Mucosa of descending colon (tissue), 3 donors: ENCODE data around the gene SPRN. TPM values are rescaled to one million over a fixed set of nuclear protein-coding genes. Genes with fewer than 3 reads are reported as not detected.
"Not testable (repeated sequence)": the region's sequence is repeated elsewhere in the genome, so short reads cannot be mapped to it uniquely, and the experiment has no call there.

ENCODE experiments used
- ATAC-seq: fragments of 200-7000 bp; cut with Tn5 transposase; one replicate; pipeline ENCODE4 v1.9.1; 2020; ENCODE audit warnings: mild to moderate bottlenecking, moderate library complexity
- DNase-seq, 3 donors: peaks; one replicate each; pipeline ENCODE4 v3.0.0-alpha.2; 2020
- H3K36me3 ChIP-seq: fragments of 200-600 bp; one replicate; pipeline ENCODE4 v1.8.0; 2021; ENCODE audit warnings: low read depth, mild to moderate bottlenecking
- H3K4me1 ChIP-seq: fragments of 200-600 bp; one replicate; pipeline ENCODE4 v1.8.0; 2021; ENCODE audit warnings: low read depth, mild to moderate bottlenecking
- H3K4me3 ChIP-seq: fragments of 200-600 bp; one replicate; pipeline ENCODE4 v1.8.0; 2021; ENCODE audit warnings: mild to moderate bottlenecking
- H3K9me3 ChIP-seq: fragments of 200-600 bp; one replicate; pipeline ENCODE4 v1.8.0; 2021; ENCODE audit warnings: mild to moderate bottlenecking
- intact Hi-C, 2 donors: fragments of 100-400 bp; cut with DNase I in 1 of 2; cut with micrococcal nuclease in 1 of 2; formaldehyde crosslinking; loops; one replicate each; pipeline versions ENCODE4 v1.11.0 to v1.11.1; 2022; cut with DNase I, micrococcal nuclease
- total RNA-seq, 3 donors: library from RNA; stranded (reverse); fragmentation: NEBNext Ultra II Directional in 2 of 3; extraction: Animal tissue kit (Norgen Biotek cat#: 25700) in 2 of 3; gene quantifications; one replicate each; pipeline versions ENCODE4 v1.2.1 to v1.2.4, GENCODE V29; 2021 to 2023
- TF ChIP-seq, protein P1 (sequence below): fragments of 200-600 bp; IDR thresholded peaks from one replicate; pipeline ENCODE4 v1.8.0; 2022; ENCODE audit warnings: antibody characterized with exemption, mild to moderate bottlenecking
- donor health status: DM: no; HTN: no; CAD: no; lungs with moderate emphysema.
- donor health status: DM: no; HTN: no; CAD: no.
- donor health status: DM: no; HTN: yes; CAD: no.

SPRN gene
- total RNA-seq, 3 donors from 2014 or later: 0.25 TPM; not detected in 2

DNA sequence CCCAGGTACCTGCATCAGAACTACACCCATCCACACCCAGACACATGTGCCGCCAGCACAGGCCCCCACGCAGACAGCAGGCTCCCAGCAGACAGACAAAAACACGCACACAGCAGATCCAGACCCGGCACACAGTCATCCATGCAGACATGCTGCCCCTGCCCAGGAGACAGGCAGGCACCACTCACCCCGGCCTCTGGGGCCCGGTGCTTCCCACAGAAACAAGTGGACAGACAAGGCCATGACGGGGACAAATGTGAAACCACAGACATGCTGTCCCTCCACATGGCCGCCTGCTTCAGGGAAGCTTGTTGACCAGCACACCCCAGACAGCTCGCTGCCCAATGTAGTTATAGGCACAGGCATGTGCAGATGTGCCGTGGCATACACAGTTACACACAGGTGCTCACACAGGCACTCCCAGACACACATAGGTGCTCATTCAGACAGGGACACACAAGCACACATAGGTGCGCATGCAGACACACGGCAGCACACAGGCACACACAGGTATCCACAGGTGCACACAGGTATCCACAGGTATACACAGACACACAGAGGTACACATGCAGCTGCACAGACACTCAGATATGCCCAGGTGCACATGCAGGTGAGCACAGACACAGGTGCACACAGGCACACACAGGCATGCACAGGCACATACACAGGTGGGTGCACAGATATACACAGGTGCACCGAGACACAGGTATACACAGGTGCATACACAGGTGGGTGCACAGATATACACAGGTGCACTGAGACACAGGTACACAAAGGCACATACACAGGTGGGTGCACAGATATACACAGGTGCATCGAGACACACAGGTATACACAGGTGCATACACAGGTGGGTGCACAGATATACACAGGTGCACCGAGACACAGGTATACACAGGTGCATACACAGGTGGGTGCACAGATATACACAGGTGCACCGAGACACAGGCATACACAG lies 18.8 kb upstream of the SPRN start:
- TF ChIP-seq, protein P1, sequence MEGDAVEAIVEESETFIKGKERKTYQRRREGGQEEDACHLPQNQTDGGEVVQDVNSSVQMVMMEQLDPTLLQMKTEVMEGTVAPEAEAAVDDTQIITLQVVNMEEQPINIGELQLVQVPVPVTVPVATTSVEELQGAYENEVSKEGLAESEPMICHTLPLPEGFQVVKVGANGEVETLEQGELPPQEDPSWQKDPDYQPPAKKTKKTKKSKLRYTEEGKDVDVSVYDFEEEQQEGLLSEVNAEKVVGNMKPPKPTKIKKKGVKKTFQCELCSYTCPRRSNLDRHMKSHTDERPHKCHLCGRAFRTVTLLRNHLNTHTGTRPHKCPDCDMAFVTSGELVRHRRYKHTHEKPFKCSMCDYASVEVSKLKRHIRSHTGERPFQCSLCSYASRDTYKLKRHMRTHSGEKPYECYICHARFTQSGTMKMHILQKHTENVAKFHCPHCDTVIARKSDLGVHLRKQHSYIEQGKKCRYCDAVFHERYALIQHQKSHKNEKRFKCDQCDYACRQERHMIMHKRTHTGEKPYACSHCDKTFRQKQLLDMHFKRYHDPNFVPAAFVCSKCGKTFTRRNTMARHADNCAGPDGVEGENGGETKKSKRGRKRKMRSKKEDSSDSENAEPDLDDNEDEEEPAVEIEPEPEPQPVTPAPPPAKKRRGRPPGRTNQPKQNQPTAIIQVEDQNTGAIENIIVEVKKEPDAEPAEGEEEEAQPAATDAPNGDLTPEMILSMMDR: no peak
- Histone ChIP-seq H3K36me3 (no peaks in the 10 kb centered on the region), H3K4me3 (no peak overlapping the region), H3K4me1 (no peaks in the 10 kb centered on the region), H3K9me3 (peaks cover 21% of the 10 kb centered on the region)
- DNase-seq (no peak), ATAC-seq (no peak)
- intact Hi-C loops: no loop called here

DNA sequence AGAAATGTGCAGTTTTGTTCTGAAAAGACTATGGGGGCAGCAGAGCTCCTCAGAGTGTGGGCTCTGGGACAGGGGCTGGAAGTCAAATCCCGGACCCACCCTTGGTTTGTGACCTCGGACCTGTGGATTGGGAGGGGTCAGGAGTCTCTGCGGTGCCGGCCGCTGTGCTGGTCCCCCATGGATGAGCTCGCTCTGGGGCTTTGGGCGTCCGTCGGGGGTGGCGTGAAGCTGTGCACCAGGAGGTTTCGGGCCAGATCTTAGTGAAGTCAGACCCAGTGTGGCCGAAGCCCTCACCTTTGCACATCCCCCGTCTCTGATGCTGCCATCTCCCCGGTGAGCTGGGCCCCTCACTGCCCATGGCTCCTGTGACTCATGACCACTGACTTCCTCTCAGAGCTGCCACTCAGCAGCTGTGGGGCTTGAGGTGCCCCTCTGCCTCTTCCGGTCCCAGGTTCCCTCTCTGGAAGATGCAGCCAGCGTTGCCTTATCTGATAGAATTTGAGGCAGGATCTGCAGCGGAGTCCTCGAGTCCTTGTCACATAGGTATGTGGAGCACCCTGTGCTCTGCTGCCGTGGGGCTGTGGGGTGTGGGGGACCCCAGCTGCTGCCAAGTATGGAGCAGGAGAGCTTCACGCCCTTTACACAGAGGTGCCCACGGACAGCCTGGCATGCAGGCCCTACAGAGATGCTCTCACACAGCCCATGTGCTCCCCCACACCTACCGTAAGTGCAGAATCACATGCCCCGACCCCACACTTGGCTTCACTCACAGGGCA lies 18.0 kb upstream of the SPRN start:
- no peaks in the 10 kb centered on the region for H3K4me1 ChIP-seq
- TF ChIP-seq, protein P1: no peak
- H3K36me3 ChIP-seq: no peaks in the 10 kb centered on the region
- intact Hi-C loops: no loop called here
- H3K4me3 ChIP-seq: no peak overlapping the region
- ATAC-seq (no peak), DNase-seq (no peak)
- H3K9me3 ChIP-seq: peaks cover 12% of the 10 kb centered on the region

DNA sequence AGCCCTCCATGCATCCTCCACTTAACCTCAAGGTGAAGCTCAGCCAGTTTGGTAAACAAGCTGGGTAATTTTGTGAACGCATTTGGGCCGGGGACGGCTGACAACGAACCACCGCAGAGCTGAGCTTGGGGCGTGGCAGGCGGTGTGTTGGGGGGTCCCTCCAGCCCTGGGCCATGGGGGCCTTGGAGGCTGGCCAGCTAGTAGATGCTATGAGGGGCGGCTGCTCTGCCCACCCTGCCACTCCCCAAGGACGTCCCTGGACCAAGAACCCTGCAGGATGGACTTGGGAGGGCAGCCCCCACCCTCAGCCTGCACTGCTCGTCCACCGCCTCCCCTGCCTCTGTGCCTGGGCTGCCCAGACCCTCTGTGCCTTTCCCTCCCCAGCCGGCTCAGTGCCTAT lies 17.4 kb upstream of the SPRN start:
- Histone ChIP-seq H3K4me1 (no peaks in the 10 kb centered on the region), H3K4me3 (no peak overlapping the region), H3K9me3 (peaks cover 6% of the 10 kb centered on the region), H3K36me3 (no peaks in the 10 kb centered on the region)
- peak in 1 of 3 donors; percentile 18 for DNase-seq
- TF ChIP-seq, protein P1: no peak
- no peak for ATAC-seq
- intact Hi-C loops: no loop called here

DNA sequence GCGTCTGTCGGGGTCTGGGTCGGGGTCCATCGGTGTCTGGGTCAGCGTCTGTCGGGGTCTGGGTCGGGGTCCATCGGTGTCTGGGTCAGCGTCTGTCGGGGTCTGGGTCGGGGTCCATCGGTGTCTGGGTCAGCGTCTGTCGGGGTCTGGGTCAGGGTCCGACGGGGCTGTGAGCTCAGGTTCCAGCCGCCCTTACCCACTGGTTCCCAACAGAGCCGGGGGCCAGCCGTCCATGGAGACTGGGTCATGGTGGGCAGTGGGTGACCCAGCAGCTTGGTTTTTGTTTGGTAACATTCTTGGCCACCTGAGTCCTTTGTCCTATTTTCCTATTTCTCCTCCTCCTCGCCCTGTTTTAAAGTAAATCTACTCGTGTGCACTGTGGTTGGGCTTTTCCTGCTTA lies 16.9 kb upstream of the SPRN start:
- H3K4me3 ChIP-seq, H3K4me1 ChIP-seq, DNase-seq, ATAC-seq, intact Hi-C loops, H3K36me3 ChIP-seq, H3K9me3 ChIP-seq: not testable (repeated sequence)

DNA sequence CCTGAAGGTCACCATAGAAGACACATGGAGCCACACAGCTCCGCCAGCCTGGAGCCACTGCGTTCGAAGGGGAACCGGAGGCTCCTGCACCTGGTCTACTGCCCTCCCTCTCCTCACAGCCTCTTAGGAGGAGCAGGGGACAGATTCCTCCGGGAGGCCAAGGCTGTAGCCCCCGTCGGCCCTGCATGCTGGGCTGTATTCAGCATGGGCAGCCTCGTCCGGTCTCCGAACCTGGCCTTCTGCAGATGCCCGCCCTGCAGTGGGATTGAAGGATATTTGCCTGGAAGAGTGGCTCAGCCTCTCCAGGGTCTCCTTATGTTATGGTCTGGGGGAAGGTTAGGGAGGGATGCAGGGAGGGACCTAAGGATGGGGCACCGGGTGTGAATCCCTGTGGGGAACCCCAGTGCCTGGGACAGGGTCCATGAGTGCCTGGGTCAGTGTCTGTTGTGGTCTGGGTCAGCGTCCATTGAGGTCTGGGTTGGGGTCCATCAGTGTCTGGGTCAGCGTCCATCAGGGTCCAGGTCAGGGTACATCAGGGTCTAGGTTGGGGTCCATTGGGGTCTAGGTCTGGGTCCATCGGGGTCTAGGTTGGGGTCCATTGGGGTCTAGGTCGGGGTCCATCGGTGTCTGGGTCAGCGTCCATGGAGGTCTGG lies 16.3 kb upstream of the SPRN start:
- Histone ChIP-seq H3K36me3 (no peaks in the 10 kb centered on the region), H3K9me3 (no peaks in the 10 kb centered on the region), H3K4me3 (no peak overlapping the region), H3K4me1 (no peaks in the 10 kb centered on the region)
- DNase-seq (peak in 1 of 3 donors; percentile 18), ATAC-seq (no peak)
- TF ChIP-seq, protein P1: no peak
- intact Hi-C loops: no loop called here
